ENCODE measurements around the gene SH3BGRL2.

DNA sequence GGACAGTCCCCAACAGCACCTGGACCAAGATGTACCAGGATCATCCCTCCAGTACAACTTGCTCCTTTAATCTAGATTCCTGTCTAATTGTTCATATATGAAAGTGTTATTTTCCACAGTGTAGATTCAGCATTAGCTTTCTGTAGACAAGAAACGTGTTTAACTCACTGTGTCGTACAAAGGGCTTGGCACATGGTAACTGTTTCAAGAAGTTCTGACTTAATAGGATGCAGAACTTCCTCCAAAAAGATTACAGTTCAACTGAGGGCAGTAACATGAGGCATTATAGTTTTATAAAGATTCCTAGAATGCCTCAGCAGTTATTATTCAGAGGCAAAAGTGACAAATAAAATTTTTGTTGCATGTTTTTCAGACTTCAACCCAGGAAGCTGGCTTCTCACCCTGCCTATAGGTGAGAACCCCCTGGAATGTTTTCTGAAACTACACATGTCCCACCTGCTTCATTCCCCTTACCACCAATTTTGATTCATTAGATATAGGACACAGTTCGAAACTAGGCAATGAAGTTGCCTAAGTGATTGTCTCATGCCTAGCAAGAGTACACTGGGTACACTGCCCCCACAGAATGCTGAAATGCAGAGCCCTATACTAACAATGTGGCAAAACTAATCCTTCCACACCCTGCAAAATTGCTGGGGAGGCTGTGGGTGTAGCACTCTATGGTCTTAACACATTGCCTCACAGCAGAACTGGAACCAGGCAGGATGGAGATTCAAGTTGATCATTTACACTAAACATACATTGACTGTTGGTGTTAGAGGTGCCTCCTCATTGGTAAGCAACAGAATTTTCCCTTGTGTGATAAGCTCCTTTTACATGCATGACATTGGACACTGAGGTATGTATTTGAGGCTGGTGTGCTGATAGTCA, 22.6 kb upstream of the SH3BGRL2 start:
- no peak for TF ChIP-seq EZH2phosphoT487 (IDR thresholded peaks at IDR 0.05)
- TF ChIP-seq, protein P1, sequence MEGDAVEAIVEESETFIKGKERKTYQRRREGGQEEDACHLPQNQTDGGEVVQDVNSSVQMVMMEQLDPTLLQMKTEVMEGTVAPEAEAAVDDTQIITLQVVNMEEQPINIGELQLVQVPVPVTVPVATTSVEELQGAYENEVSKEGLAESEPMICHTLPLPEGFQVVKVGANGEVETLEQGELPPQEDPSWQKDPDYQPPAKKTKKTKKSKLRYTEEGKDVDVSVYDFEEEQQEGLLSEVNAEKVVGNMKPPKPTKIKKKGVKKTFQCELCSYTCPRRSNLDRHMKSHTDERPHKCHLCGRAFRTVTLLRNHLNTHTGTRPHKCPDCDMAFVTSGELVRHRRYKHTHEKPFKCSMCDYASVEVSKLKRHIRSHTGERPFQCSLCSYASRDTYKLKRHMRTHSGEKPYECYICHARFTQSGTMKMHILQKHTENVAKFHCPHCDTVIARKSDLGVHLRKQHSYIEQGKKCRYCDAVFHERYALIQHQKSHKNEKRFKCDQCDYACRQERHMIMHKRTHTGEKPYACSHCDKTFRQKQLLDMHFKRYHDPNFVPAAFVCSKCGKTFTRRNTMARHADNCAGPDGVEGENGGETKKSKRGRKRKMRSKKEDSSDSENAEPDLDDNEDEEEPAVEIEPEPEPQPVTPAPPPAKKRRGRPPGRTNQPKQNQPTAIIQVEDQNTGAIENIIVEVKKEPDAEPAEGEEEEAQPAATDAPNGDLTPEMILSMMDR (IDR thresholded peaks at IDR 0.05): no peak
